CD4-positive, alpha-beta T cell treated with Interleukin-6 for 4 hours (primary cell): Measurements from ENCODE around the gene PLA2G12A.
A peak's percentile ranks its signal among the peaks of the same experiment; 100 is the strongest.
"Not testable (repeated sequence)": the region's sequence is repeated elsewhere in the genome, so short reads cannot be mapped to it uniquely, and the experiment has no call there.

Source experiments
- DNase-seq: peaks from one replicate; pipeline ENCODE4 v3.0.0-alpha.2; 2020; ENCODE audit warnings: mixed read lengths

Gene PLA2G12A

GRCh38 chr4:109728385-109728784, 1.5 kb downstream of the PLA2G12A start:
- no peak for DNase-seq

- no peak for DNase-seq
These were observed 6.8 kb downstream of the PLA2G12A start for GRCh38 chr4:109723110-109723509.

- no peak for DNase-seq
These were observed 7.5 kb downstream of the PLA2G12A start for GRCh38 chr4:109722357-109722756.

- DNase-seq: no peak
These were observed 8.8 kb downstream of the PLA2G12A start for GRCh38 chr4:109721033-109721432.

GRCh38 chr4:109719604-109720003, 10.3 kb downstream of the PLA2G12A start:
- no peak for DNase-seq

GRCh38 chr4:109718759-109719158, 11.1 kb downstream of the PLA2G12A start:
- no peak for DNase-seq

- DNase-seq: no peak
These were observed 16.4 kb downstream of the PLA2G12A start for GRCh38 chr4:109713500-109713899.

- DNase-seq: no peak
These were observed 20.9 kb downstream of the PLA2G12A start for GRCh38 chr4:109708990-109709389.

GRCh38 chr4:109708435-109708834, 21.4 kb downstream of the PLA2G12A start:
- DNase-seq: no peak

- DNase-seq: no peak
These were observed 26.1 kb downstream of the PLA2G12A start for GRCh38 chr4:109703664-109704361.

GRCh38 chr4:109702950-109703663, 26.8 kb downstream of the PLA2G12A start, which contains the start of gene CASP6:
Gene CASP6, minus strand, starts transcription at chr4:109703445. Its CDS starts 50 bp downstream, at chr4:109703395.
- peak; percentile 81 for DNase-seq

GRCh38 chr4:109701566-109702410, 28.1 kb downstream of the PLA2G12A start:
- peak; percentile 23 for DNase-seq

- no peak for DNase-seq
These were observed 30.2 kb downstream of the PLA2G12A start for GRCh38 chr4:109699553-109700225.

- no peak for DNase-seq
These were observed 31.2 kb downstream of the PLA2G12A start for GRCh38 chr4:109698656-109699055.

GRCh38 chr4:109691411-109691920, 38.4 kb downstream of the PLA2G12A start:
- DNase-seq: no peak

GRCh38 chr4:109690690-109691410, 39.0 kb downstream of the PLA2G12A start:
- DNase-seq: peak; percentile 24

GRCh38 chr4:109684727-109685126, 45.1 kb downstream of the PLA2G12A start:
- no peak for DNase-seq

- DNase-seq: no peak
These were observed 46.1 kb downstream of the PLA2G12A start for GRCh38 chr4:109683621-109684253.

- no peak for DNase-seq
These were observed 47.0 kb downstream of the PLA2G12A start for GRCh38 chr4:109682875-109683274.

- DNase-seq: not testable (repeated sequence)
These were observed 50.9 kb downstream of the PLA2G12A start for GRCh38 chr4:109678925-109679324.

GRCh38 chr4:109678472-109678871, 51.4 kb downstream of the PLA2G12A start:
- DNase-seq: not testable (repeated sequence)
